ENCODE results near the gene NPTN.
A peak's percentile ranks its signal among the peaks of the same experiment; 100 is the strongest.

The NPTN gene

GRCh38 chr15:73633111-73633990 is at the start of gene NPTN:
Gene NPTN (minus strand): TSS chr15:73633389. CDS start chr15:73633215, 174 bp downstream.
- DNase-seq = peak; percentile 98
- Mint-ChIP-seq H3K27ac (peak within 1 kb of the TSS; percentile 97), H3K9me3 (no peaks in the 10 kb centered on the region), H3K4me1 (peaks cover 58% of the 10 kb centered on the region), H3K4me3 (peak within 1 kb of the TSS; percentile 94), H3K36me3 (ENCODE audit: low read depth) (no peaks in the 10 kb centered on the region), H3K27me3 (ENCODE audit: low read depth, poor library complexity) (peaks cover 15% of the 10 kb centered on the region)
- TF ChIP-seq CTCF (IDR thresholded peaks at IDR 0.05) = no peak

GRCh38 chr15:73682600-73683090 is 49.5 kb upstream of the NPTN start:
- Mint-ChIP-seq H3K36me3 (ENCODE audit: low read depth) (no peaks in the 10 kb centered on the region), H3K4me3 (peak overlapping the region; percentile 91), H3K4me1 (peaks cover 65% of the 10 kb centered on the region), H3K27me3 (ENCODE audit: low read depth, poor library complexity) (peaks cover 6% of the 10 kb centered on the region), H3K9me3 (no peaks in the 10 kb centered on the region), H3K27ac (no peak overlapping the region)
- no peak for DNase-seq
- TF ChIP-seq CTCF (IDR thresholded peaks at IDR 0.05) = no peak

GRCh38 chr15:73681856-73682599 is 48.8 kb upstream of the NPTN start:
- H3K4me1 Mint-ChIP-seq = peaks cover 59% of the 10 kb centered on the region
- H3K27ac Mint-ChIP-seq = no peak overlapping the region
- no peak for DNase-seq
- H3K9me3 Mint-ChIP-seq = no peaks in the 10 kb centered on the region
- peaks cover 6% of the 10 kb centered on the region for H3K27me3 Mint-ChIP-seq (ENCODE audit: low read depth, poor library complexity)
- H3K4me3 Mint-ChIP-seq = no peak overlapping the region
- H3K36me3 Mint-ChIP-seq (ENCODE audit: low read depth) = no peaks in the 10 kb centered on the region
- TF ChIP-seq CTCF (IDR thresholded peaks at IDR 0.05) = no peak

- Mint-ChIP-seq H3K9me3 (no peaks in the 10 kb centered on the region), H3K27ac (no peak overlapping the region), H3K4me1 (peaks cover 49% of the 10 kb centered on the region), H3K27me3 (ENCODE audit: low read depth, poor library complexity) (peaks cover 6% of the 10 kb centered on the region), H3K4me3 (no peak overlapping the region), H3K36me3 (ENCODE audit: low read depth) (no peaks in the 10 kb centered on the region)
- no peak for DNase-seq
- no peak for TF ChIP-seq CTCF (IDR thresholded peaks at IDR 0.05)
Observed at GRCh38 chr15:73681063-73681462, 47.9 kb upstream of the NPTN start.

- H3K4me1 Mint-ChIP-seq = peaks cover 44% of the 10 kb centered on the region
- peaks cover 6% of the 10 kb centered on the region for H3K27me3 Mint-ChIP-seq (ENCODE audit: low read depth, poor library complexity)
Observed at GRCh38 chr15:73680549-73680948, 47.4 kb upstream of the NPTN start.

More at GRCh38 chr15:73680549-73680948, 47.4 kb upstream of the NPTN start:
- no peak for DNase-seq
- no peaks in the 10 kb centered on the region for H3K9me3 Mint-ChIP-seq
- no peaks in the 10 kb centered on the region for H3K36me3 Mint-ChIP-seq (ENCODE audit: low read depth)
- H3K27ac Mint-ChIP-seq = no peak overlapping the region
- TF ChIP-seq CTCF (IDR thresholded peaks at IDR 0.05) = no peak
- H3K4me3 Mint-ChIP-seq = no peak overlapping the region

All from nephron progenitor cell (in vitro differentiated cells).